Transverse colon (tissue), 4 donors: Measurements from ENCODE around the gene HSPA12A.

Source experiments
- CTCF ChIP-seq, 5 experiments: fragments of 200-600 bp in 3 of 5; fragments of 450-650 bp in 2 of 5; sonication (generic) in 3 of 5; IDR thresholded peaks; 1 replicate in 2 of 5; 2 replicates in 3 of 5; pipeline ENCODE4 v1.5.1; 2016 to 2017; ENCODE audit warnings: antibody characterized with exemption in 5 of 5, inconsistent platforms in 3 of 5, mild to moderate bottlenecking in 2 of 5, moderate library complexity in 1 of 5
- EP300 ChIP-seq: sonication (generic); formaldehyde crosslinking; IDR thresholded peaks from one replicate; pipeline ENCODE4 v1.6.1; 2017; ENCODE audit warnings: antibody characterized with exemption, low read depth
- POLR2A ChIP-seq: fragments of 450-650 bp; IDR thresholded peaks from one replicate; pipeline ENCODE4 v1.6.1; 2016; ENCODE audit warnings: antibody characterized with exemption, mild to moderate bottlenecking, moderate library complexity
- POLR2AphosphoS5 ChIP-seq, 3 donors: sonication (generic); formaldehyde crosslinking; IDR thresholded peaks; one replicate each; pipeline ENCODE4 v1.6.1; 2016; ENCODE audit warnings: antibody characterized with exemption in 3 of 3

- no peak for TF ChIP-seq CTCF (IDR thresholded peaks at IDR 0.05)
- TF ChIP-seq POLR2A: no peak
- TF ChIP-seq EP300: no peak
- no peak for TF ChIP-seq POLR2AphosphoS5 (IDR thresholded peaks at IDR 0.05)
Measured at GRCh38 chr10:116719804-116720203, 22.6 kb downstream of the HSPA12A start.
